Calu3 (cell line): ENCODE data around the gene KRT82. TPM values are rescaled to one million over a fixed set of nuclear protein-coding genes. Genes with fewer than 3 reads are reported as not detected.

ENCODE experiments used
- BruUV-seq: library from RNA; stranded (reverse); fragments of 400-500 nt; replicated peaks from 2 replicates; lab custom pipeline; 2021; lab: Mats Ljungman, UMichigan
- CTCF ChIA-PET: fragments of 300-600 bp; sonication (Branson Sonifier 250); formaldehyde crosslinking; loops from one replicate; lab custom pipeline; 2022; ENCODE audit warnings: antibody characterized with exemption; lab: Charles Lee
- DNase-seq: peaks from one replicate; pipeline ENCODE4 v3.0.0; 2022
- H3K27ac Mint-ChIP-seq: one replicate; pipeline ENCODE4 v1.8.0; 2022; ENCODE audit warnings: mixed read lengths; ENCODE audit not compliant: unreplicated experiment
- H3K27me3 Mint-ChIP-seq: one replicate; pipeline ENCODE4 v1.8.0; 2022; ENCODE audit warnings: mixed read lengths; ENCODE audit not compliant: unreplicated experiment
- H3K36me3 Mint-ChIP-seq: one replicate; pipeline ENCODE4 v1.8.0; 2022; ENCODE audit warnings: mild to moderate bottlenecking, moderate library complexity, mixed read lengths; ENCODE audit not compliant: insufficient read depth, unreplicated experiment
- H3K4me1 Mint-ChIP-seq: one replicate; pipeline ENCODE4 v1.8.0; 2022; ENCODE audit warnings: mild to moderate bottlenecking, low read depth, mixed read lengths; ENCODE audit not compliant: unreplicated experiment
- H3K4me3 Mint-ChIP-seq: one replicate; pipeline ENCODE4 v1.8.0; 2022; ENCODE audit warnings: mild to moderate bottlenecking, low read depth, moderate library complexity, mixed read lengths; ENCODE audit not compliant: unreplicated experiment
- H3K9me3 Mint-ChIP-seq: one replicate; pipeline ENCODE4 v1.8.0; 2022; ENCODE audit warnings: low read depth, mixed read lengths; ENCODE audit not compliant: unreplicated experiment
- intact Hi-C: fragments of 100-400 bp; cut with micrococcal nuclease; formaldehyde crosslinking; loops from one replicate; pipeline ENCODE4 v1.10.0; 2022; ENCODE audit not compliant: unreplicated experiment
- total RNA-seq: library from RNA; stranded (reverse); gene quantifications from 2 replicates; pipeline ENCODE4 v1.2.3, GENCODE V29; 2022
- TF ChIP-seq, protein P1 (sequence below): fragments of 200-600 bp; IDR thresholded peaks from one replicate; pipeline ENCODE4 v1.8.0; 2022; ENCODE audit warnings: antibody characterized with exemption; ENCODE audit not compliant: unreplicated experiment

Gene KRT82
- total RNA-seq, 1 experiment from 2014 or later: not detected

DNA sequence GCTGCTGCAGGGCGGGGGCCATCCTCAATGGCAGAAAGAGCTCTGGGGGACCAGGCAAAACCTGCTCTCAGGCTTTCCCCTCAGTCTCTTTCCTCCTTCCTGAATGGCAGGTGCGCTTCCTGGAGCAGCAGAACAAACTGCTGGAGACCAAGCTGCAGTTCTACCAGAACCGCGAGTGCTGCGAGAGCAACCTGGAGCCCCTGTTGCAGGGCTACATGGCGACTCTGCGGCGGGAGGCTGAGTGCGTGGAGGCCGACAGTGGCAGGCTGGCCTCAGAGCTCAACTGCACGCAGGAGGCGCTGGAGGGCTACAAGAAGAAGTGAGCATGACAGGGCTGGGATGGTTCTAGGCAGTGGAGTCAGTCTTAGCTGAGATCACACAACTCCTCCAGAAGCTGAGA, 62.0 kb downstream of the KRT82 start:
- Mint-ChIP-seq H3K4me3 (no peak overlapping the region), H3K36me3 (peaks cover 6% of the 10 kb centered on the region), H3K27ac (no peak overlapping the region), H3K9me3 (no peaks in the 10 kb centered on the region), H3K4me1 (peaks cover 28% of the 10 kb centered on the region), H3K27me3 (peaks cover 7% of the 10 kb centered on the region)
- TF ChIP-seq, protein P1, sequence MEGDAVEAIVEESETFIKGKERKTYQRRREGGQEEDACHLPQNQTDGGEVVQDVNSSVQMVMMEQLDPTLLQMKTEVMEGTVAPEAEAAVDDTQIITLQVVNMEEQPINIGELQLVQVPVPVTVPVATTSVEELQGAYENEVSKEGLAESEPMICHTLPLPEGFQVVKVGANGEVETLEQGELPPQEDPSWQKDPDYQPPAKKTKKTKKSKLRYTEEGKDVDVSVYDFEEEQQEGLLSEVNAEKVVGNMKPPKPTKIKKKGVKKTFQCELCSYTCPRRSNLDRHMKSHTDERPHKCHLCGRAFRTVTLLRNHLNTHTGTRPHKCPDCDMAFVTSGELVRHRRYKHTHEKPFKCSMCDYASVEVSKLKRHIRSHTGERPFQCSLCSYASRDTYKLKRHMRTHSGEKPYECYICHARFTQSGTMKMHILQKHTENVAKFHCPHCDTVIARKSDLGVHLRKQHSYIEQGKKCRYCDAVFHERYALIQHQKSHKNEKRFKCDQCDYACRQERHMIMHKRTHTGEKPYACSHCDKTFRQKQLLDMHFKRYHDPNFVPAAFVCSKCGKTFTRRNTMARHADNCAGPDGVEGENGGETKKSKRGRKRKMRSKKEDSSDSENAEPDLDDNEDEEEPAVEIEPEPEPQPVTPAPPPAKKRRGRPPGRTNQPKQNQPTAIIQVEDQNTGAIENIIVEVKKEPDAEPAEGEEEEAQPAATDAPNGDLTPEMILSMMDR: no peak
- BruUV-seq: no TSS peak
- intact Hi-C loops: no loop called here
- CTCF ChIA-PET: interaction anchor here (2.3 kb wide), 1 partner anchor 29 kb away, joined by 7 read pairs; no protein-coding TSS in a partner anchor
- no peak for DNase-seq

Other genes with a start within 250 kb of the KRT82 start
- gene KRT80, start 214.3 kb downstream of the KRT82 start, total RNA-seq: 32.7 and 45.5 TPM in 2 replicates
- gene KRT7, start 173.1 kb downstream of the KRT82 start, total RNA-seq: 2,370 and 2,828 TPM in 2 replicates
- 2.6 and 3.6 TPM in 2 replicates for gene KRT86, start 131.7 kb downstream of the KRT82 start, total RNA-seq
- gene KRT81, start 114.8 kb downstream of the KRT82 start, total RNA-seq: 0.28 and 0.61 TPM in 2 replicates
- gene KRT83, start 84.9 kb downstream of the KRT82 start, total RNA-seq: not detected in 2 replicates
- gene KRT85, start 38.9 kb downstream of the KRT82 start, total RNA-seq: not detected in 2 replicates
- gene KRT84, start 20.7 kb downstream of the KRT82 start, total RNA-seq: not detected in 2 replicates
- not detected in 2 replicates for gene KRT75, start 28.0 kb upstream of the KRT82 start, total RNA-seq
- 2.2 and 5.6 TPM in 2 replicates for gene KRT6B, start 45.8 kb upstream of the KRT82 start, total RNA-seq
- gene KRT6C, start 67.5 kb upstream of the KRT82 start, total RNA-seq: not detected in 2 replicates
- gene KRT6A, start 86.9 kb upstream of the KRT82 start, total RNA-seq: 0.24 TPM in 1 of 2 replicates, not detected in the other
- gene KRT5, start 114.1 kb upstream of the KRT82 start, total RNA-seq: 0.32 and 1.3 TPM in 2 replicates
- not detected in 2 replicates for gene KRT71, start 146.8 kb upstream of the KRT82 start, total RNA-seq
- gene KRT74, start 167.5 kb upstream of the KRT82 start, total RNA-seq: not detected in 2 replicates
- not detected in 2 replicates for gene KRT72, start 195.1 kb upstream of the KRT82 start, total RNA-seq
- not detected in 2 replicates for gene KRT73, start 212.2 kb upstream of the KRT82 start, total RNA-seq
- gene KRT2, start 245.9 kb upstream of the KRT82 start, total RNA-seq: not detected in 2 replicates